Tibial nerve (tissue), 4 donors: Measurements from ENCODE around the gene ACR.

Experiments
- CTCF ChIP-seq, 5 experiments: fragments of 200-600 bp in 3 of 5; fragments of 450-650 bp in 2 of 5; sonication (generic) in 3 of 5; IDR thresholded peaks; one replicate each; pipeline ENCODE4 v1.5.1; 2016 to 2019; ENCODE audit warnings: antibody characterized with exemption in 5 of 5, mild to moderate bottlenecking in 3 of 5, moderate library complexity in 2 of 5
- EP300 ChIP-seq, 2 donors: sonication (generic); formaldehyde crosslinking; IDR thresholded peaks; one replicate each; pipeline ENCODE4 v1.6.1; 2017; ENCODE audit warnings: antibody characterized with exemption in 2 of 2, mild to moderate bottlenecking in 1 of 2
- POLR2A ChIP-seq, 2 donors: fragments of 450-650 bp; IDR thresholded peaks; one replicate each; pipeline ENCODE4 v1.6.1; 2017; ENCODE audit warnings: antibody characterized with exemption in 2 of 2, mild to moderate bottlenecking in 2 of 2, moderate library complexity in 2 of 2

- no peak for TF ChIP-seq CTCF (IDR thresholded peaks at IDR 0.05)
- no peak for TF ChIP-seq POLR2A (IDR thresholded peaks at IDR 0.05)
- TF ChIP-seq EP300 (IDR thresholded peaks at IDR 0.05): no peak
Measured at GRCh38 chr22:50716290-50717024, 21.5 kb upstream of the ACR start.
